HG03469 (cell line): ENCODE data around the gene PI16.

Source experiments
- ATAC-seq: cut with Tn5 transposase; IDR thresholded peaks from one replicate; pipeline ENCODE4 v1.9.1; 2021; ENCODE audit warnings: mild to moderate bottlenecking, moderate library complexity, moderate number of reproducible peaks; ENCODE audit not compliant: unreplicated experiment

Gene PI16

GRCh38 chr6:36956446-36956820, 1.9 kb downstream of the PI16 start:
- no peak for ATAC-seq

GRCh38 chr6:36957773-36958271, 3.3 kb downstream of the PI16 start:
- ATAC-seq: no peak

- ATAC-seq: no peak
These were observed 4.4 kb downstream of the PI16 start for GRCh38 chr6:36958775-36959554.

GRCh38 chr6:36959555-36960250, 5.2 kb downstream of the PI16 start:
- no peak for ATAC-seq

- no peak for ATAC-seq
These were observed 7.2 kb downstream of the PI16 start for GRCh38 chr6:36961441-36962435.

GRCh38 chr6:36962874-36963273, 8.3 kb downstream of the PI16 start:
- no peak for ATAC-seq

- no peak for ATAC-seq
These were observed 9.1 kb downstream of the PI16 start for GRCh38 chr6:36963451-36964290.

- ATAC-seq: no peak
These were observed 9.8 kb downstream of the PI16 start for GRCh38 chr6:36964349-36964748.

GRCh38 chr6:36964908-36965307, 10.4 kb downstream of the PI16 start:
- no peak for ATAC-seq

- ATAC-seq: no peak
These were observed 12.8 kb downstream of the PI16 start for GRCh38 chr6:36967301-36967700.

- ATAC-seq: no peak
These were observed 13.2 kb downstream of the PI16 start for GRCh38 chr6:36967757-36968156.

- ATAC-seq: no peak
These were observed 13.9 kb downstream of the PI16 start for GRCh38 chr6:36968266-36968977.

- no peak for ATAC-seq
These were observed 14.7 kb downstream of the PI16 start for GRCh38 chr6:36969240-36969691.

GRCh38 chr6:36969988-36970891, 15.7 kb downstream of the PI16 start:
- no peak for ATAC-seq

GRCh38 chr6:36970892-36971842, 16.6 kb downstream of the PI16 start:
- ATAC-seq: no peak

- no peak for ATAC-seq
These were observed 17.6 kb downstream of the PI16 start for GRCh38 chr6:36971921-36972673.

GRCh38 chr6:36973190-36973589, 18.7 kb downstream of the PI16 start:
- no peak for ATAC-seq
